ENCODE results near the gene GET4.
"Not testable (repeated sequence)": the region's sequence is repeated elsewhere in the genome, so short reads cannot be mapped to it uniquely, and the experiment has no call there.

- not testable (repeated sequence) for TF ChIP-seq CTCF (IDR thresholded peaks at IDR 0.05 in 4 of 5, conservative IDR thresholded peaks at IDR 0.05 in 1 of 5); POLR2A (IDR thresholded peaks at IDR 0.05)
Measured at GRCh38 chr7:846958-847650, 29.2 kb upstream of the GET4 start.
